ENCODE results near the gene SLC27A4. TPM values are rescaled to one million over a fixed set of nuclear protein-coding genes. Genes with fewer than 3 reads are reported as not detected.

The SLC27A4 gene
- total RNA-seq, 1 donor from 2014 or later = 14.4 TPM

- Mint-ChIP-seq H3K4me1 (no peaks in the 10 kb centered on the region), H3K9me3 (no peaks in the 10 kb centered on the region), H3K36me3 (ENCODE audit: low read depth) (peaks cover 22% of the 10 kb centered on the region), H3K4me3 (no peak overlapping the region), H3K27ac (no peak overlapping the region), H3K27me3 (no peaks in the 10 kb centered on the region)
- ATAC-seq (ENCODE audit: low read depth) (no peak), DNase-seq (no peak)
- ChIA-PET POLR2A (no interaction called here), CTCF (interaction anchor here (1.6 kb wide), 1 partner anchor 10 kb away, joined by 4 read pairs; no protein-coding TSS in a partner anchor)
- intact Hi-C loops (cut with micrococcal nuclease) = no loop called here
- TF ChIP-seq, protein P1, sequence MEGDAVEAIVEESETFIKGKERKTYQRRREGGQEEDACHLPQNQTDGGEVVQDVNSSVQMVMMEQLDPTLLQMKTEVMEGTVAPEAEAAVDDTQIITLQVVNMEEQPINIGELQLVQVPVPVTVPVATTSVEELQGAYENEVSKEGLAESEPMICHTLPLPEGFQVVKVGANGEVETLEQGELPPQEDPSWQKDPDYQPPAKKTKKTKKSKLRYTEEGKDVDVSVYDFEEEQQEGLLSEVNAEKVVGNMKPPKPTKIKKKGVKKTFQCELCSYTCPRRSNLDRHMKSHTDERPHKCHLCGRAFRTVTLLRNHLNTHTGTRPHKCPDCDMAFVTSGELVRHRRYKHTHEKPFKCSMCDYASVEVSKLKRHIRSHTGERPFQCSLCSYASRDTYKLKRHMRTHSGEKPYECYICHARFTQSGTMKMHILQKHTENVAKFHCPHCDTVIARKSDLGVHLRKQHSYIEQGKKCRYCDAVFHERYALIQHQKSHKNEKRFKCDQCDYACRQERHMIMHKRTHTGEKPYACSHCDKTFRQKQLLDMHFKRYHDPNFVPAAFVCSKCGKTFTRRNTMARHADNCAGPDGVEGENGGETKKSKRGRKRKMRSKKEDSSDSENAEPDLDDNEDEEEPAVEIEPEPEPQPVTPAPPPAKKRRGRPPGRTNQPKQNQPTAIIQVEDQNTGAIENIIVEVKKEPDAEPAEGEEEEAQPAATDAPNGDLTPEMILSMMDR (IDR thresholded peaks at IDR 0.05) = no peak
Observed at GRCh38 chr9:128304971-128305288, 35.4 kb upstream of the SLC27A4 start.

- Mint-ChIP-seq H3K36me3 (ENCODE audit: low read depth) (peaks cover 48% of the 10 kb centered on the region), H3K9me3 (no peaks in the 10 kb centered on the region), H3K27me3 (no peaks in the 10 kb centered on the region), H3K4me1 (no peaks in the 10 kb centered on the region), H3K4me3 (no peak overlapping the region), H3K27ac (no peak overlapping the region)
- intact Hi-C loops (cut with micrococcal nuclease) = no loop called here
- CTCF ChIA-PET = no interaction called here
- DNase-seq = no peak
- ATAC-seq (ENCODE audit: low read depth) = no peak
- POLR2A ChIA-PET = no interaction called here
- TF ChIP-seq, protein P1 (IDR thresholded peaks at IDR 0.05) = no peak
Observed at GRCh38 chr9:128309551-128309950, 30.8 kb upstream of the SLC27A4 start.

GRCh38 chr9:128310461-128310860 is 29.9 kb upstream of the SLC27A4 start:
- intact Hi-C loops (cut with micrococcal nuclease) = no loop called here
- CTCF ChIA-PET = no interaction called here
- POLR2A ChIA-PET = no interaction called here
- H3K4me3 Mint-ChIP-seq = no peak overlapping the region
- no peaks in the 10 kb centered on the region for H3K27me3 Mint-ChIP-seq
- H3K27ac Mint-ChIP-seq = no peak overlapping the region
- H3K36me3 Mint-ChIP-seq (ENCODE audit: low read depth) = peaks cover 54% of the 10 kb centered on the region
- no peaks in the 10 kb centered on the region for H3K9me3 Mint-ChIP-seq
- TF ChIP-seq, protein P1 (IDR thresholded peaks at IDR 0.05) = no peak
- DNase-seq (no peak), ATAC-seq (ENCODE audit: low read depth) (no peak)
- no peaks in the 10 kb centered on the region for H3K4me1 Mint-ChIP-seq

DNA sequence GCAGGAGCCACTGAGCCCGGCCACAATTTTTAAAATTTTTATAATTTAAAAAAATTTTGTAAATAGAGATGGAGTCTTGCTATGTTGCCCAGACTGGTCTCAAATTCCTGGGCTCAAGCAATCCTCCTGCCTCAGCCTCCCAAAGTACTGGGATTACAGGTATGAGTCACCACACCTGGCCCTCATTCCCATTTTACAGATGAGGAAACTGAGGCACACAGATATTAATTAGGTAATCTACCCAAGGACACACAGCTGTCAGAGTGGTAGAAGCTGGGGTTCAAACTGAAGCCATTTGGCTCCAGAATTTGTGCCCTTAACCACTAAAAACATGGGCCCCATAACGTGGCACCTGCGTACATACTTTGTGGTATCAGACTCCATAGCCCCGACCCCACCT is 25.6 kb upstream of the SLC27A4 start:
- POLR2A ChIA-PET = interaction anchor here (1.1 kb wide), 1 partner anchor 39 kb away, joined by 5 read pairs; the partner anchor contains the start of genes GOLGA2 and SWI5
- DNase-seq (no peak), ATAC-seq (ENCODE audit: low read depth) (no peak)
- CTCF ChIA-PET = interaction anchor here (1.1 kb wide), 1 partner anchor 48 kb away, joined by 4 read pairs; no protein-coding TSS in a partner anchor
- no peak overlapping the region for H3K4me3 Mint-ChIP-seq
- no peaks in the 10 kb centered on the region for H3K27me3 Mint-ChIP-seq
- TF ChIP-seq, protein P1 (IDR thresholded peaks at IDR 0.05) = no peak
- H3K9me3 Mint-ChIP-seq = no peaks in the 10 kb centered on the region
- intact Hi-C loops (cut with micrococcal nuclease) = no loop called here
- H3K27ac Mint-ChIP-seq = no peak overlapping the region
- H3K4me1 Mint-ChIP-seq = no peaks in the 10 kb centered on the region
- H3K36me3 Mint-ChIP-seq (ENCODE audit: low read depth) = peaks cover 64% of the 10 kb centered on the region

DNA sequence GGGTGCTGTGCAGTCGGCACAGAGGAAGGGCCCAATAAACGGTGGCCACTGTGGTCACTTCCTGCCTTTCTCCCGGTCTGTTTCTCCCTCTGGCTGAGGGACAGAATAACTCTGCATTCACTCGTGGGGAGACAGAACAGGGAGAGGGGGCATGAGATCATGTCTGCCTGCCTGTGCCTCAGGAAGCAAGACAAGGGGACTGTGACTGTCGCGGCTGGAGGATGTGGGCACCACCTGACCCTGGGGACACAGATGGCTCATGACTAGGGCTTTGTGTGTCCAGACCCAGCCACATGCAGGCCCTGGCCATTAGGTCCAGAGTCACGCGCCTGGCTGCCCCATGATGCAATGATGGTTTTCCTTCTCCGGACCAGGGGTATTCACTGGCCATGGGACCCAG is 23.9 kb upstream of the SLC27A4 start:
- CTCF ChIA-PET = no interaction called here
- Mint-ChIP-seq H3K9me3 (no peaks in the 10 kb centered on the region), H3K36me3 (ENCODE audit: low read depth) (peaks cover 50% of the 10 kb centered on the region), H3K4me3 (no peak overlapping the region), H3K27ac (no peak overlapping the region), H3K4me1 (no peaks in the 10 kb centered on the region), H3K27me3 (no peaks in the 10 kb centered on the region)
- TF ChIP-seq, protein P1 (IDR thresholded peaks at IDR 0.05) = no peak
- ATAC-seq (ENCODE audit: low read depth) = no peak
- POLR2A ChIA-PET = no interaction called here
- intact Hi-C loops (cut with micrococcal nuclease) = no loop called here
- DNase-seq = no peak
